Vagina (tissue), 2 donors: ENCODE results near the gene TNFRSF14.
A peak's percentile ranks its signal among the peaks of the same experiment; 100 is the strongest.

Experiments
- CTCF ChIP-seq, 3 experiments: fragments of 450-650 bp in 2 of 3; fragments of 200-600 bp in 1 of 3; sonication (generic) in 1 of 3; IDR thresholded peaks; one replicate each; pipeline ENCODE4 v1.5.1; 2017 to 2019; ENCODE audit warnings: antibody characterized with exemption in 3 of 3, mild to moderate bottlenecking in 2 of 3, moderate library complexity in 2 of 3
- POLR2A ChIP-seq, 2 donors: fragments of 450-650 bp; IDR thresholded peaks; one replicate each; pipeline ENCODE4 v1.6.1; 2017; ENCODE audit warnings: antibody characterized with exemption in 2 of 2, mild to moderate bottlenecking in 2 of 2, moderate library complexity in 2 of 2
- POLR2AphosphoS5 ChIP-seq, 2 donors: sonication (generic); formaldehyde crosslinking; IDR thresholded peaks; one replicate each; pipeline ENCODE4 v1.9.0; 2017; ENCODE audit warnings: antibody characterized with exemption in 2 of 2, mild to moderate bottlenecking in 2 of 2, low read depth in 1 of 2; ENCODE audit not compliant: insufficient read depth in 1 of 2

- peak in 1 of 3 experiments; percentile 9 for TF ChIP-seq CTCF (IDR thresholded peaks at IDR 0.05)
- no peak for TF ChIP-seq POLR2AphosphoS5 (IDR thresholded peaks at IDR 0.05; ENCODE audit: insufficient read depth in 1 of 2, low read depth in 1 of 2)
- no peak for TF ChIP-seq POLR2A (IDR thresholded peaks at IDR 0.05)
These were observed 6.0 kb downstream of the TNFRSF14 start for GRCh38 chr1:2561898-2562895.
